GM18867 (cell line): ENCODE measurements around the gene DSG3.

Experiments
- ATAC-seq: cut with Tn5 transposase; IDR thresholded peaks from one replicate; pipeline ENCODE4 v1.9.1; 2021; ENCODE audit warnings: mild to moderate bottlenecking, moderate library complexity; ENCODE audit not compliant: unreplicated experiment

Gene DSG3

GRCh38 chr18:31429623-31430022 is 17.9 kb upstream of the DSG3 start:
- ATAC-seq: no peak

GRCh38 chr18:31430072-31430471 is 17.5 kb upstream of the DSG3 start:
- ATAC-seq: no peak

- ATAC-seq: no peak
Observed at GRCh38 chr18:31430554-31430953, 17.0 kb upstream of the DSG3 start.

GRCh38 chr18:31432316-31432715 is 15.2 kb upstream of the DSG3 start:
- ATAC-seq: no peak

GRCh38 chr18:31436825-31437224 is 10.7 kb upstream of the DSG3 start:
- no peak for ATAC-seq

- peak; percentile 87 for ATAC-seq
Observed at GRCh38 chr18:31438402-31438801, 9.1 kb upstream of the DSG3 start.

- no peak for ATAC-seq
Observed at GRCh38 chr18:31439807-31440325, 7.7 kb upstream of the DSG3 start.

GRCh38 chr18:31440787-31441186 is 6.8 kb upstream of the DSG3 start:
- ATAC-seq: no peak

- ATAC-seq: no peak
Observed at GRCh38 chr18:31441493-31441892, 6.0 kb upstream of the DSG3 start.

GRCh38 chr18:31444142-31444541 is 3.4 kb upstream of the DSG3 start:
- no peak for ATAC-seq

- no peak for ATAC-seq
Observed at GRCh38 chr18:31445908-31446307, 1.6 kb upstream of the DSG3 start.

GRCh38 chr18:31446854-31447253 is 687 bp upstream of the DSG3 start:
- ATAC-seq: no peak

GRCh38 chr18:31450409-31450808 is 2.9 kb downstream of the DSG3 start:
- ATAC-seq: no peak

GRCh38 chr18:31451625-31452024 is 4.1 kb downstream of the DSG3 start:
- ATAC-seq: no peak

GRCh38 chr18:31454066-31454708 is 6.6 kb downstream of the DSG3 start:
- no peak for ATAC-seq

- no peak for ATAC-seq
Observed at GRCh38 chr18:31469629-31470028, 22.1 kb downstream of the DSG3 start.

GRCh38 chr18:31478688-31479087 is 31.1 kb downstream of the DSG3 start:
- ATAC-seq: no peak

- no peak for ATAC-seq
Observed at GRCh38 chr18:31482051-31482450, 34.5 kb downstream of the DSG3 start.

- ATAC-seq: no peak
Observed at GRCh38 chr18:31483396-31483795, 35.9 kb downstream of the DSG3 start.

- no peak for ATAC-seq
Observed at GRCh38 chr18:31484461-31484860, 36.9 kb downstream of the DSG3 start.

- ATAC-seq: no peak
Observed at GRCh38 chr18:31486165-31486564, 38.6 kb downstream of the DSG3 start.

GRCh38 chr18:31487246-31488015 is 39.9 kb downstream of the DSG3 start:
- no peak for ATAC-seq
